Colonic mucosa (tissue), 4 donors: ENCODE measurements around the gene ZDHHC17. TPM values are rescaled to one million over a fixed set of nuclear protein-coding genes. Genes with fewer than 3 reads are reported as not detected.

Experiments used
- DNase-seq: peaks from one replicate; pipeline ENCODE4 v3.0.0-alpha.2; 2020
- H3K27ac ChIP-seq: fragments of 200-600 bp; one replicate; pipeline ENCODE4 v1.8.0; 2021
- H3K27me3 ChIP-seq: fragments of 200-600 bp; one replicate; pipeline ENCODE4 v1.8.0; 2021
- H3K36me3 ChIP-seq: fragments of 200-600 bp; one replicate; pipeline ENCODE4 v1.8.0; 2021
- H3K4me1 ChIP-seq: fragments of 200-600 bp; one replicate; pipeline ENCODE4 v1.8.0; 2021; ENCODE audit warnings: mild to moderate bottlenecking
- H3K4me3 ChIP-seq: fragments of 200-600 bp; one replicate; pipeline ENCODE4 v1.8.0; 2021
- H3K9ac ChIP-seq, 2 donors: one replicate each; pipeline ENCODE4 v1.7.0; 2013; ENCODE audit warnings: control low read depth in 2 of 2, low read depth in 2 of 2, low read length in 2 of 2
- H3K9me3 ChIP-seq: fragments of 200-600 bp; one replicate; pipeline ENCODE4 v1.8.0; 2021
- CTCF ChIP-seq: fragments of 200-600 bp; IDR thresholded peaks from one replicate; pipeline ENCODE4 v1.8.0; 2022; ENCODE audit warnings: antibody characterized with exemption, mild to moderate bottlenecking
- intact Hi-C: fragments of 100-400 bp; cut with DNase I; formaldehyde crosslinking; loops from one replicate; pipeline ENCODE4 v1.14.1; 2022
- total RNA-seq, 2 donors: library from RNA; stranded (reverse); fragmentation: NEBNext Ultra II Directional in 1 of 2; extraction: Animal tissue kit (Norgen Biotek cat#: 25700) in 1 of 2; gene quantifications; one replicate each; pipeline ENCODE4 v1.2.1, GENCODE V29; 2021
- donor health status: healthy.
- donor health status: DM: no; HTN: no; CAD: no.
- donor health status: DM: no; HTN: no; CAD: no.

The ZDHHC17 gene
- total RNA-seq, 2 donors from 2014 or later = 15.7 to 16.6 TPM

DNA sequence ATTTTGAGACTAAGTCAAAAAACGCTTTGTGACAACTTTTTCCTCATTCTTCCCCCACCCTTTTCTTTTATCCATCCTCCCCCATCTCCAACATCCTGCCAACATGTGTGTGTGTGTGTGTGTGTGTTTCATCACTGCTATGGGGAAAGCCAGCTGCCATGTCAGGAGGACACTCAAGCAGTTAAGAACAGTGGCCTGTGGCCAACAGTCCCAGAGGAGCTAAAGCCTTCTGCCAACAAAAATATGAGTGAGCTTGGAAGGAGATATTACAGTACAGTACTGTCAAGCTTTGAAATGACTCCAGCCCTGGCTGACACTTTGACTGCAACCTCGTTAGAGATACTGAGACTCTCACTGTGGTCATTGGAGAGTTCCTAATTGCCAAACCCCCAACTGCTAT, 119.9 kb downstream of the ZDHHC17 start:
- Histone ChIP-seq H3K36me3 (no peaks in the 10 kb centered on the region), H3K27ac (no peak overlapping the region), H3K9me3 (no peaks in the 10 kb centered on the region), H3K27me3 (no peaks in the 10 kb centered on the region), H3K9ac (no peak overlapping the region), H3K4me1 (no peaks in the 10 kb centered on the region), H3K4me3 (no peak overlapping the region)
- intact Hi-C loops = no loop called here
- no peak for DNase-seq
- TF ChIP-seq CTCF = no peak

- no peaks in the 10 kb centered on the region for H3K27me3 ChIP-seq
- H3K9me3 ChIP-seq = no peaks in the 10 kb centered on the region
- no peak overlapping the region for H3K9ac ChIP-seq
- intact Hi-C loops = no loop called here
- DNase-seq = no peak
- TF ChIP-seq CTCF = no peak
- H3K4me1 ChIP-seq = no peaks in the 10 kb centered on the region
- H3K4me3 ChIP-seq = no peak overlapping the region
- no peaks in the 10 kb centered on the region for H3K36me3 ChIP-seq
- no peak overlapping the region for H3K27ac ChIP-seq
Measured at GRCh38 chr12:76888775-76889174, 124.9 kb downstream of the ZDHHC17 start.

DNA sequence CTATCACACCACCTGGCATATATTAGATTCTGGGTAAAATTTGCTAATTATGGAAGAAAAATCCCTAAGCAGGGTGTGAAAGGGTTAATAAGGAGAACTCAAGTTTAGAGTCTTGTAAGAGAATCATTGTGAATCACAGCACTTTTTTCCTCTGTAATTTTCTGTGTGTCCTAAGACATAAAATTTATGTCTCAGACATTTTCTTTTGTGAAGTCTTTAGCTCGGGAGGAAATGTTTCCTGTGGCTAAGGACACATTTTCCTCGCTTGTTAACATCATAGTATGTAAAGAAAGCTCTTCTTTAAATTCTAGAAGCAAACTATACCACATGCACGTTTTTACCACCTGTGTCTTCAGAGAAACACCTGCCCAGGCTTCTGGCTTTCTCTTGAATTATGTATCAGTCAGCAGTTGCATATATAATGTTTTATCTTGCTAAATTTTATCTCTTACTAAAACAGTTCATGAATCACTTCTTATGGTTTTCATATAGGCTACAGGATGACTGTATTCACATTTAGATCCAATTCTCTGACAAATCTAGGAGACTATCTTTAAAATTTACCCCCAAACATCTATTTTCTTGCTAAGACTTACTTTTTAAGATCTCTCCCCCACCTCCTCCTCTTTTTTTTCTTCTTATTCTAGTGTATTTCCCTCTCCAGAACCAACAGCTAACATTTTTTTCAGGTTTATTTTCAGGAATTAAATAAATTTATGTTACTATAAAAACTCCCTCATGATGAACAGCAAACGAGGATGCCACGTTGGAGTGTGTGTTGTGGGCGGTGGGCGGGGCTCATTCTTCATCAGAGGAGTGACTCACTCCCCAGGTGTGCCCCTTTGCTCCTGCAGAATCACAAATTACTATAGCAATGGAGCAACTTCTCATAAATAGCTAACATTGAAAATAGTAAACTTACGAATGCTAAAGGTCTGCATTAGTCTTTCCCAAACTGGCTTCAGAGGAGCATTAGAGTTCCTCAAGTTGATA, 126.5 kb downstream of the ZDHHC17 start:
- H3K9ac ChIP-seq = no peak overlapping the region
- no peaks in the 10 kb centered on the region for H3K4me1 ChIP-seq
- no peaks in the 10 kb centered on the region for H3K9me3 ChIP-seq
- TF ChIP-seq CTCF = no peak
- intact Hi-C loops = no loop called here
- DNase-seq = no peak
- no peaks in the 10 kb centered on the region for H3K27me3 ChIP-seq
- no peak overlapping the region for H3K27ac ChIP-seq
- no peaks in the 10 kb centered on the region for H3K36me3 ChIP-seq
- H3K4me3 ChIP-seq = no peak overlapping the region

- Histone ChIP-seq H3K4me1 (no peaks in the 10 kb centered on the region), H3K9ac (no peak overlapping the region), H3K27me3 (no peaks in the 10 kb centered on the region), H3K4me3 (no peak overlapping the region), H3K9me3 (no peaks in the 10 kb centered on the region), H3K27ac (no peak overlapping the region), H3K36me3 (no peaks in the 10 kb centered on the region)
- intact Hi-C loops = no loop called here
- no peak for DNase-seq
- TF ChIP-seq CTCF = no peak
Measured at GRCh38 chr12:76891609-76892008, 127.7 kb downstream of the ZDHHC17 start.

DNA sequence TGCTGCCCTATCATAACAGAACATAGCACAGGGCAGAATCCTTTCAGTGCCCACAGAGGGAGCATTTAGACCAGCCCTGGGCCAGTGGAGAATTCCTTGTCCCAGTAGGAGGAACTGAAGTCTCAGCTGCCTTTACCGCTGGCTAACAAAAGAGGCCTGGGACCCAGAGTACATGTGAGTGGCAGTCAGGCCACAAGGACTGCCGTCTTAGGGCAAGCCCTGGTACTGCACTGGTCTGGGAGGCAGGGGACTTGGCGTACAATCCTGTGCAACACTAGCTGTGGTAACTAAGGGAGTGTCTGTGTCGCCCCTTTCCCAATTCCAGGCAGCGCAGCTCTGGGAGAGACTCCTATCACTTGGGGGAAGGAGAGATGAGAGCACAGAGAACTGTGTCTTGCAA, 131.9 kb downstream of the ZDHHC17 start:
- no peaks in the 10 kb centered on the region for H3K9me3 ChIP-seq
- intact Hi-C loops = no loop called here
- no peak for TF ChIP-seq CTCF
- H3K27me3 ChIP-seq = no peaks in the 10 kb centered on the region
- DNase-seq = no peak
- no peak overlapping the region for H3K9ac ChIP-seq
- H3K4me1 ChIP-seq = no peaks in the 10 kb centered on the region
- H3K4me3 ChIP-seq = no peak overlapping the region
- no peaks in the 10 kb centered on the region for H3K36me3 ChIP-seq
- no peak overlapping the region for H3K27ac ChIP-seq
